A549 (cell line): Measurements from ENCODE around the gene PHF1.

Experiments used
- CTCF ChIP-seq: fragments of >200 bp; sonication (Bioruptor Twin); formaldehyde crosslinking; IDR thresholded peaks from 3 replicates; pipeline ENCODE4 v1.5.1; 2016
- MYC ChIP-seq: IDR thresholded peaks from 2 replicates; pipeline ENCODE4 v1.6.1; 2012; ENCODE audit warnings: mild to moderate bottlenecking, inconsistent platforms, low read length, improper control_type of control experiment, borderline replicate concordance
- PHF8 ChIP-seq: fragments of 200-600 bp; sonication (generic); IDR thresholded peaks from 2 replicates; pipeline ENCODE4 v1.6.1; 2016; ENCODE audit warnings: low read depth, mild to moderate bottlenecking, antibody characterized with exemption, moderate library complexity, borderline replicate concordance
- POLR2A ChIP-seq: IDR thresholded peaks from 2 replicates; pipeline ENCODE4 v1.6.1; 2012; ENCODE audit warnings: mild to moderate bottlenecking, low read length

GRCh38 chr6:33391278-33391921 lies 19.4 kb upstream of the PHF1 start, which contains the start of gene KIFC1:
- no peak; the same call in 1 of the 2 replicates for TF ChIP-seq POLR2A
- peak; percentile 75 for TF ChIP-seq CTCF
- peak; percentile 75 for TF ChIP-seq MYC
- TF ChIP-seq PHF8: no peak
